ENCODE data around the gene PDX1.

The PDX1 gene

GRCh38 chr13:27923794-27924528, 4.2 kb downstream of the PDX1 start:
- no peak for TF ChIP-seq USF1 (IDR thresholded peaks at IDR 0.05)
- no peak for TF ChIP-seq CEBPB (IDR thresholded peaks at IDR 0.05)
- no peak for TF ChIP-seq FOXM1 (IDR thresholded peaks at IDR 0.05; ENCODE audit: borderline replicate concordance, low read depth)
- no peak for TF ChIP-seq EGR1 (IDR thresholded peaks at IDR 0.05)
- no peak for TF ChIP-seq TAF1 (IDR thresholded peaks at IDR 0.05; ENCODE audit: low read depth)
- TF ChIP-seq NFIC (IDR thresholded peaks at IDR 0.05) = no peak
- TF ChIP-seq, protein P1, sequence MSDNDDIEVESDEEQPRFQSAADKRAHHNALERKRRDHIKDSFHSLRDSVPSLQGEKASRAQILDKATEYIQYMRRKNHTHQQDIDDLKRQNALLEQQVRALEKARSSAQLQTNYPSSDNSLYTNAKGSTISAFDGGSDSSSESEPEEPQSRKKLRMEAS (IDR thresholded peaks at IDR 0.05) = no peak
- TF ChIP-seq TEAD4 (IDR thresholded peaks at IDR 0.05) = no peak
- TF ChIP-seq RAD21 (IDR thresholded peaks at IDR 0.05; ENCODE audit: low read depth) = no peak
- TF ChIP-seq YY1 (IDR thresholded peaks at IDR 0.05; ENCODE audit: low read depth) = no peak
- TF ChIP-seq ZBTB7A (IDR thresholded peaks at IDR 0.05; ENCODE audit: low read depth) = no peak
- TF ChIP-seq, protein P2, sequence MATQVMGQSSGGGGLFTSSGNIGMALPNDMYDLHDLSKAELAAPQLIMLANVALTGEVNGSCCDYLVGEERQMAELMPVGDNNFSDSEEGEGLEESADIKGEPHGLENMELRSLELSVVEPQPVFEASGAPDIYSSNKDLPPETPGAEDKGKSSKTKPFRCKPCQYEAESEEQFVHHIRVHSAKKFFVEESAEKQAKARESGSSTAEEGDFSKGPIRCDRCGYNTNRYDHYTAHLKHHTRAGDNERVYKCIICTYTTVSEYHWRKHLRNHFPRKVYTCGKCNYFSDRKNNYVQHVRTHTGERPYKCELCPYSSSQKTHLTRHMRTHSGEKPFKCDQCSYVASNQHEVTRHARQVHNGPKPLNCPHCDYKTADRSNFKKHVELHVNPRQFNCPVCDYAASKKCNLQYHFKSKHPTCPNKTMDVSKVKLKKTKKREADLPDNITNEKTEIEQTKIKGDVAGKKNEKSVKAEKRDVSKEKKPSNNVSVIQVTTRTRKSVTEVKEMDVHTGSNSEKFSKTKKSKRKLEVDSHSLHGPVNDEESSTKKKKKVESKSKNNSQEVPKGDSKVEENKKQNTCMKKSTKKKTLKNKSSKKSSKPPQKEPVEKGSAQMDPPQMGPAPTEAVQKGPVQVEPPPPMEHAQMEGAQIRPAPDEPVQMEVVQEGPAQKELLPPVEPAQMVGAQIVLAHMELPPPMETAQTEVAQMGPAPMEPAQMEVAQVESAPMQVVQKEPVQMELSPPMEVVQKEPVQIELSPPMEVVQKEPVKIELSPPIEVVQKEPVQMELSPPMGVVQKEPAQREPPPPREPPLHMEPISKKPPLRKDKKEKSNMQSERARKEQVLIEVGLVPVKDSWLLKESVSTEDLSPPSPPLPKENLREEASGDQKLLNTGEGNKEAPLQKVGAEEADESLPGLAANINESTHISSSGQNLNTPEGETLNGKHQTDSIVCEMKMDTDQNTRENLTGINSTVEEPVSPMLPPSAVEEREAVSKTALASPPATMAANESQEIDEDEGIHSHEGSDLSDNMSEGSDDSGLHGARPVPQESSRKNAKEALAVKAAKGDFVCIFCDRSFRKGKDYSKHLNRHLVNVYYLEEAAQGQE (IDR thresholded peaks at IDR 0.05; ENCODE audit: low read depth) = no peak
- TF ChIP-seq EP300 (IDR thresholded peaks at IDR 0.05; ENCODE audit: borderline replicate concordance) = no peak
- TF ChIP-seq TCF12 (IDR thresholded peaks at IDR 0.05; ENCODE audit: low read depth) = no peak
- no peak for TF ChIP-seq CREB1 (IDR thresholded peaks at IDR 0.05; ENCODE audit: low read depth)

- no peak for TF ChIP-seq EGR1 (IDR thresholded peaks at IDR 0.05)
- TF ChIP-seq, protein P1 (IDR thresholded peaks at IDR 0.05) = no peak
- no peak for TF ChIP-seq YY1 (IDR thresholded peaks at IDR 0.05; ENCODE audit: low read depth)
- TF ChIP-seq RAD21 (IDR thresholded peaks at IDR 0.05; ENCODE audit: low read depth) = no peak
- TF ChIP-seq EP300 (IDR thresholded peaks at IDR 0.05; ENCODE audit: borderline replicate concordance) = no peak
- TF ChIP-seq TEAD4 (IDR thresholded peaks at IDR 0.05) = no peak
- TF ChIP-seq TCF12 (IDR thresholded peaks at IDR 0.05; ENCODE audit: low read depth) = no peak
Observed at GRCh38 chr13:27924529-27925141, 4.8 kb downstream of the PDX1 start.

DNA sequence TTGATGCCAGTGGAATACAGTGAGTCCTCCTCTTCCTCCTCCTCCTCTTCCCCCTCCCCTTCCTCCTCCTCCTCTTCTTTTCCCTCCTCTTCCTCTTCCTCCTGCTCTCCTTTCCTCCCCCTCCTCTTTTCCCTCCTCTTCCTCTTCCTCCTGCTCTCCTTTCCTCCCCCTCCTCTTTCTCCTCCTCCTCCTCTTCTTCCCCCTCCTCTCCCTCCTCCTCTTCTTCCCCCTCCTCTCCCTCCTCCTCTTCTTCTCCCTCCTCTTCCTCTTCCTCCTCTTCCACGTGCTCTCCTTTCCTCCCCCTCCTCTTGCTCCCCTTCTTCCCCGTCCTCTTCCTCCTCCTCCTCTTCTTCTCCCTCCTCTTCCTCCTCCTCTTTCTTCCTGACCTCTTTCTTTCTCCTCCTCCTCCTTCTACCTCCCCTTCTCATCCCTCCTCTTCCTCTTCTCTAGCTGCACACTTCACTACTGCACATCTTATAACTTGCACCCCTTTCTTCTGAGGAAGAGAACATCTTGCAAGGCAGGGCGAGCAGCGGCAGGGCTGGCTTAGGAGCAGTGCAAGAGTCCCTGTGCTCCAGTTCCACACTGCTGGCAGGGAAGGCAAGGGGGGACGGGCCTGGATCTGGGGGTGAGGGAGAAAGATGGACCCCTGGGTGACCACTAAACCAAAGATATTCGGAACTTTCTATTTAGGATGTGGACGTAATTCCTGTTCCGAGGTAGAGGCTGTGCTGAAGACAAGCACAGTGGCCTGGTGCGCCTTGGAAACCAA, 5.6 kb downstream of the PDX1 start:
- TF ChIP-seq NFIC (IDR thresholded peaks at IDR 0.05) (no peak), YY1 (IDR thresholded peaks at IDR 0.05; ENCODE audit: low read depth) (no peak), ZBTB7A (IDR thresholded peaks at IDR 0.05; ENCODE audit: low read depth) (no peak), TAF1 (IDR thresholded peaks at IDR 0.05; ENCODE audit: low read depth) (no peak), EGR1 (IDR thresholded peaks at IDR 0.05) (no peak), CEBPB (IDR thresholded peaks at IDR 0.05) (no peak), RAD21 (IDR thresholded peaks at IDR 0.05; ENCODE audit: low read depth) (no peak), TCF12 (IDR thresholded peaks at IDR 0.05; ENCODE audit: low read depth) (no peak), TEAD4 (IDR thresholded peaks at IDR 0.05) (no peak), CREB1 (IDR thresholded peaks at IDR 0.05; ENCODE audit: low read depth) (no peak), USF1 (IDR thresholded peaks at IDR 0.05) (no peak), FOXM1 (IDR thresholded peaks at IDR 0.05; ENCODE audit: borderline replicate concordance, low read depth) (no peak), EP300 (IDR thresholded peaks at IDR 0.05; ENCODE audit: borderline replicate concordance) (no peak)
- TF ChIP-seq, protein P2 (IDR thresholded peaks at IDR 0.05; ENCODE audit: low read depth) = no peak
- TF ChIP-seq, protein P1 (IDR thresholded peaks at IDR 0.05) = no peak

DNA sequence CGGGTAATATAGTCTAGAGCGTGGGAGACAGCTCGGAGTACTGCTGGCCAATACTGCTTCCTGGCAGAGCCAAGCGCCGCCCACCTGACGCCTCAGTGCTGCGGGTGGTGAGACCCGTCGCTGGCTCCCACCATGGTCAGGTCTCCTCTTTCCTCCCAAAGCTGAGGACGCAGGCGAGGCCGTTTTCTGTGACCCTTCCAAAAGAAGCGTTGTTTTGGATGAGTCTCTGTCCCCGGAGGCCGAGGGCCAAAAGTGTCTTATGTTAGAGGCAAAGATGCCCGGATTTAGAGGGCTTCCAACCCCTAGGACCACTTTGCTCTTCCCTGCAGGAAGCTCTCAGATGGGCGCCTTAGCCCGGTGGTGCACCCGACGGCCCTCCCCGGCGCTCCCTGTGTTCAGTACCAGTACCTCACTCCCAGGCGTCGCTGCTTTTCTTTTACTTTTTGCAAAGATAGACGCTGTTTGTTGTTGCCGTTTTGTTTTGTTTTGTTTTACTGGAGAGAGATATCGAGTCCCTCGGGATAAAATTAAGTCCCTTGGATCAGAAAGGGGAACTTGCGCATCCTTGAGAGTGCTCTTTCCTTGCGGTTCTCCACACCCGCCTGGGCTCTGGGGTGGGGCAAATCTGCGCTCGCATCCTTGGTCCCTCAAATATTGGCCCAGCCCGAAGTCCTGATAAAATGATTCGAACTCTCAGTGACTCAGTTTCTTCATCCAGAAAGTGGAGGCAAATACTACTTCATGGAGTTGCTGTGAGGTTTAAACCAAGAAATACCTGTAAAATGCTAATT, 7.0 kb downstream of the PDX1 start:
- TF ChIP-seq YY1 (IDR thresholded peaks at IDR 0.05; ENCODE audit: low read depth) (no peak), FOXM1 (IDR thresholded peaks at IDR 0.05; ENCODE audit: borderline replicate concordance, low read depth) (no peak), TCF12 (IDR thresholded peaks at IDR 0.05; ENCODE audit: low read depth) (no peak), CEBPB (IDR thresholded peaks at IDR 0.05) (no peak), ZBTB7A (IDR thresholded peaks at IDR 0.05; ENCODE audit: low read depth) (no peak), USF1 (IDR thresholded peaks at IDR 0.05) (no peak), TAF1 (IDR thresholded peaks at IDR 0.05; ENCODE audit: low read depth) (no peak), EP300 (IDR thresholded peaks at IDR 0.05; ENCODE audit: borderline replicate concordance) (no peak), CREB1 (IDR thresholded peaks at IDR 0.05; ENCODE audit: low read depth) (no peak), RAD21 (IDR thresholded peaks at IDR 0.05; ENCODE audit: low read depth) (no peak)
- TF ChIP-seq, protein P2 (IDR thresholded peaks at IDR 0.05; ENCODE audit: low read depth) = no peak
